ENCODE results near the gene CDK11A. TPM values are rescaled to one million over a fixed set of nuclear protein-coding genes. Genes with fewer than 3 reads are reported as not detected.
A peak's percentile ranks its signal among the peaks of the same experiment; 100 is the strongest.

Gene CDK11A
- total RNA-seq, 1 donor from 2014 or later, result 59.4 TPM

DNA sequence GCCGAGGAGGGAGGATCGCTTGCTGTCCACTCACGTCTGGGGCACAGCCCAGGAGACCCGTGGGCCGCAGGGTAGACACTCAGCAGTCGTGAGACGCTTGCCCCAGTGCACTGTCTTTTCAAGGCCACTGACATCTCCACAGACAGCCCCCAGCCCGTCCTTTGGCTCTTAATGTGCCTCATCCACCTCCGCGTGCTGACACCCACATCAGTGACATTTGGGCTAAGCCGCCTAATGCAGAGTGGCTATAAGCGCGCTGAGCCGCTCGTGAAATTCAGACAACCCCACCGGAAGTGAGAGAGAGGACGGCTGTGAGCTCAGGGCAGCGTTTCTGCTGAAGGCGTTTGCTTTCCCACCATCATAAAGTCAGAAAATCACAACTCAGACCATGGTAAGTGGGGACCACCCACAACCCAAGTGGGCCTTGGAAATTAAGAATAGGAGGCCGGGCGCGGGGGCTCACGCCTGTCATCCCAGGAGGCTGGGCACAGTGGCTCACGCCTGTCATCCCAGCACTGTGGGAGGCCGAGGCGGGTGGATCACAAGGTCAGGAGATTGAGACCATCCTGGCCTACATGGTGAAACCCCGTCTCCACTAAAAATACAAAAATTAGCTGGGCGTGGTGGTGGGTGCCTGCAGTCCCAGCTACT lies 40.0 kb downstream of the CDK11A start:
- Mint-ChIP-seq H3K27me3 (no peaks in the 10 kb centered on the region), H3K27ac (peak overlapping the region; percentile 71), H3K9me3 (ENCODE audit: low read depth) (no peaks in the 10 kb centered on the region), H3K36me3 (ENCODE audit: insufficient read depth) (peaks cover 9% of the 10 kb centered on the region), H3K4me3 (ENCODE audit: low read depth) (no peak overlapping the region), H3K4me1 (ENCODE audit: low read depth) (peaks cover 11% of the 10 kb centered on the region)
- DNase-seq (ENCODE audit: low spot score, unreplicated experiment), result no peak
- TF ChIP-seq CTCF (IDR thresholded peaks at IDR 0.05; ENCODE audit: unreplicated experiment), result no peak

- TF ChIP-seq CTCF (IDR thresholded peaks at IDR 0.05; ENCODE audit: unreplicated experiment), result no peak
- DNase-seq (ENCODE audit: low spot score, unreplicated experiment), result no peak
Measured at GRCh38 chr1:1683104-1683905, 40.9 kb downstream of the CDK11A start.

DNA sequence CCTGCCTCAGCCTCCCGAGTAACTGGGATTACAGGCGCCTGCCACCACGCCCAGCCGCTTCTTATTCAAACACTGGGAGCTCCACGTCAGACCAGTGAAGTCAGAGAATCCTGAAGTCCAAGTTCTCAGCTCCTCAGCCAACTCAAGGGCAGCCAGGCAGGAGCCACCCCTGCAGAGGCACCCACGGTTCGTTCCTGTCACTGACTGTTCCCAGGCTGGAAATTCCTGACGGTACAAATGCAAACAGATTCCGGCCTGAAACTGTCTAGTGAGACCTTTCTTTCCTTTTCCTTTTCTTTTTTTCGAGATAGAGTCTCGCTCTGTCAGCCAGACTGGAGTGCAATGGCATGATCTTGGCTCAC lies 43.3 kb downstream of the CDK11A start:
- H3K9me3 Mint-ChIP-seq (ENCODE audit: low read depth), result no peaks in the 10 kb centered on the region
- TF ChIP-seq CTCF (IDR thresholded peaks at IDR 0.05; ENCODE audit: unreplicated experiment), result no peak
- H3K4me3 Mint-ChIP-seq (ENCODE audit: low read depth), result no peak overlapping the region
- H3K4me1 Mint-ChIP-seq (ENCODE audit: low read depth), result peaks cover 10% of the 10 kb centered on the region
- peaks cover 4% of the 10 kb centered on the region for H3K36me3 Mint-ChIP-seq (ENCODE audit: insufficient read depth)
- no peak for DNase-seq (ENCODE audit: low spot score, unreplicated experiment)
- peak overlapping the region; percentile 39 for H3K27ac Mint-ChIP-seq
- H3K27me3 Mint-ChIP-seq, result no peaks in the 10 kb centered on the region

More at GRCh38 chr1:1683104-1683905, 40.9 kb downstream of the CDK11A start:
- H3K27ac Mint-ChIP-seq, result peak overlapping the region; percentile 83
- H3K27me3 Mint-ChIP-seq, result no peaks in the 10 kb centered on the region
- H3K36me3 Mint-ChIP-seq (ENCODE audit: insufficient read depth), result peaks cover 8% of the 10 kb centered on the region
- H3K4me1 Mint-ChIP-seq (ENCODE audit: low read depth), result peaks cover 11% of the 10 kb centered on the region
- no peaks in the 10 kb centered on the region for H3K9me3 Mint-ChIP-seq (ENCODE audit: low read depth)
- no peak overlapping the region for H3K4me3 Mint-ChIP-seq (ENCODE audit: low read depth)

- Mint-ChIP-seq H3K4me3 (ENCODE audit: low read depth) (no peak overlapping the region), H3K27ac (peak overlapping the region; percentile 29)
Measured at GRCh38 chr1:1680031-1680911, 43.9 kb downstream of the CDK11A start.

More at GRCh38 chr1:1680031-1680911, 43.9 kb downstream of the CDK11A start:
- no peak for DNase-seq (ENCODE audit: low spot score, unreplicated experiment)
- Mint-ChIP-seq H3K4me1 (ENCODE audit: low read depth) (peaks cover 10% of the 10 kb centered on the region), H3K36me3 (ENCODE audit: insufficient read depth) (peaks cover 2% of the 10 kb centered on the region), H3K27me3 (no peaks in the 10 kb centered on the region), H3K9me3 (ENCODE audit: low read depth) (no peaks in the 10 kb centered on the region)
- TF ChIP-seq CTCF (IDR thresholded peaks at IDR 0.05; ENCODE audit: unreplicated experiment), result no peak

Data from progenitor cell of endocrine pancreas (in vitro differentiated cells).